HUDEP-2 (cell line): ENCODE results near the gene GGT5.
"Not testable (repeated sequence)": the region's sequence is repeated elsewhere in the genome, so short reads cannot be mapped to it uniquely, and the experiment has no call there.

Experiments
- DNase-seq, 76 experiments: peaks; one replicate each; lab custom pipeline; 2025; ENCODE audit not compliant: unreplicated experiment in 76 of 76; lab: John Stamatoyannopoulos, UW

The GGT5 gene

DNA sequence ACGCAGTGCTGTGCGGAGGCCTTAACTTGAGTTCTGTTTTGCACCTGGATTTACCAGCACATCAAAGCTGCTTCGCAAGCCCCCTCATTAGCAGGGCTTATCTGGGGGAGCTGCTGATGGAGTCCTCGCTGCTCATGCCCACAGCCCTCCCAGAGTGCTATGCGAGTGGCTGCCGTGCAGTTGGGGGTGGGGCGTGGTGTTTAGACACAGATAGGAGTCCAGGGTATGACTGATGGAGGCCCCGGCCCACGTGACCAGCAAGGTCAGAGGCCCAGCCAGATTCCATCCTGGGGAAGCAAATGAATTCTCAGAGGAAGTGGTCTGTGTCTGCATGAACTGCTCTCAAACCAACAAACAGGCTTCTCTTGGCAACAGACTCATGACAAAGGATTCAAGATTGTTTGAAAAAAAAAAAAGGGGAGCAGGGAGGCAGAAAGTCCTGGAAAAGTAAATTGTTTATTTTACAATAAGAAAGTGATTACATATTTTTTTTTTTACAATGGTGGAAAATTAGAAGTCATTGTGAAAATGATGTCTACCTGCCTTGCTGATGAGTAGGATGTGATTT, 19.5 kb upstream of the GGT5 start:
- DNase-seq: not testable (repeated sequence)

DNA sequence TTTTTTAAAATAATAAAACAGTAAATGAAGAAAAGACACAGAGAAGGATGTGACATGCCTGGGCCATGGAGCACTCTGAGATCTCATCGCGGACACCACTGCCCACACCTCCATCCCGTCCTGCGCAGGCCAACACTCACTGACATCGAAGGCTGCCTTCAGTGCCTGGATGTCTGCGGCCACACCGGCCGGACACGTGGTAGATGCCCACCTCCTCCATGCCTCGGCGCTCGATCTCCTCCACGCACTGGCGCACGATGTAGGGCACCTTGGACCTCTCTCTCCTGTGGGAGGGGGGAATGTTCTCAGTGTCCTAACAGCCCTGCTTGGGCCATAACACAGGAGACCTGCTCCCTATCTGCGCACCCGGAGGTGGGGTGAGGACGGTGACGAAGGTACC, 18.6 kb upstream of the GGT5 start:
- not testable (repeated sequence) for DNase-seq

DNA sequence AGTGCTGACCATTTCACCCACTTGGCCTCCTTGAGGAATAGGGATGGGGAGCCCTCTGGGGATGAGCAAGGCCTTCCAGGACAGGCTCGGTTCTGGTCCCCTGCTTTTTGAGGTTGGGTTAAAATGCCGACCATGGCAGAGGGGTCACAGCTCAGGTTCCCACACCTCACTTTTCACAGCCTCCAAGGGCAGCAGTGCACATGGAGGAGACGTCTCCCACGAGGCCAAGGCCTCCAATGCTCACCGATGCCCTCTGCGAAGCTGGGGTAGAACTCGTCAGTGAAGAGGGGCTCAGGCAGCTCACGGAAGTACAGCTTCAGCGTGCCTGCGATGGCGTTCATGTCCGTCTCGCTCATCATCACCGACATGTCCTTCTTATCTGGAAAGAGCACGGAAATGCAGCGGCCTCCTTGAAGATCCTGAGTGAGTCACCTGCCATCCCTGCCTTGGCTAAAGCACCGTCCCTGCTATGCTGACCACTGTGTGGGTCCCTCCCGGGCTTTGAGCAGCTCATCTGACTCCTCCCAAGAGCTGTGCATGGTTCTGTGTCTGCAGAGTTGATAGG, 17.4 kb upstream of the GGT5 start:
- not testable (repeated sequence) for DNase-seq

DNA sequence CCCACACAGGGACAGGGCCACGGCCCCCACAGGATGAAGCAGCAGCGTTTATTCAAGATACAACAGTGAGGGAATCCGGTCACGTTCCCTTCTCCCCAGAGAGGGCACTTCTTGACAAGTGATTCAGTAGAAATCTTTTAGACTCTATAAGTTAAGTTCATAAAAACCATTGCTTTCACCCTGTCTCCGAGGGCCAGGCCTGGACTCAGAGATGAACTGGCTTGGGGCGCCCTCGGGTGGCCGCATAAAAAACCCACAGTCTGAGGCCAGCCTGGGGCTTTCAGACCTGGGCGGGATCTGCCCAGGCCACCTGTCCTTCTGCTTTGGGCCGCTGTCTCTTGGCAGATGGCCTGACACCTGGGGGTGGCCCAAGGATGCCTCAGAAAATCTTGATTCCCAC, 14.6 kb upstream of the GGT5 start:
- DNase-seq: peak in 63 of 76 experiments; percentile 4 to 72 (median 47)

DNA sequence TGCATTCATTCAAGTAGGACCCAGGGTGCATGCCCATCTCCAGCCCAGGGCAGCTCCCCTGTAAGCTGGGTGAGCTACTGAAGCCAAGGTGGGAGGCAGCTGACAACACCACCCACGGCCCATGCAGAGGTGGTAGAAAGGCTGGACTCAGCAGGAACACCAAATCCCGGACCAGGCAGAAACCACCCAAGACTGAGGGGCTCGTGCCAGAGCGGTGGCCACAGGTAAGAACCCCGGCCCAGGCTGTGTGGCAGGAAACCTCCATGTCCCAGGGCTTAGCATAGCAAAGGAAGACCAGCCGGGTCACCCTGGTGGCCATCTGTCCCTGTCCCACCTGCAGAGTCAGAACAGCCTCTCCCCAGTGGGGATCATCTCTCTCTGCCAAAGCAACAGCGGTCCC, 11.9 kb upstream of the GGT5 start:
- not testable (repeated sequence) for DNase-seq

DNA sequence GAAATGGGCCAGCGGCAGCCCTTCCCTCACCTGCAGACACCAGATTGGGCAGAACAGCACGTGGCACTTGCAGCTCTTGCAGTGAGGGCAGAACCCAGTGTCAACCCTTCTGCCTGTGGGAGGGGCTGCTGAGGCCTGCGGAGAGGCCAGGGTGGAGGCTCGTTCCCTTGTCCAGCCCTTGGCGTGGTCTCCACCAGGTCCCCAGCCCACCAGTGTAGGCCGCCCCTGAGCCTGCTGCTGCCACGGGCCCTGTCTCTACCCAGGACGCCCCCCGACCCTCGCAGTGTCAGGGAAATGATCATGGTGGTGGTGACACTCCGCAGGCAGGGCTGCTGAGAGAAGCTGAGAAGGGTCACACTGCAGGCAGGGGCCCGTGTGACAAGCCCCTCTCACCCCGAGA, 11.3 kb upstream of the GGT5 start:
- DNase-seq: not testable (repeated sequence)

DNA sequence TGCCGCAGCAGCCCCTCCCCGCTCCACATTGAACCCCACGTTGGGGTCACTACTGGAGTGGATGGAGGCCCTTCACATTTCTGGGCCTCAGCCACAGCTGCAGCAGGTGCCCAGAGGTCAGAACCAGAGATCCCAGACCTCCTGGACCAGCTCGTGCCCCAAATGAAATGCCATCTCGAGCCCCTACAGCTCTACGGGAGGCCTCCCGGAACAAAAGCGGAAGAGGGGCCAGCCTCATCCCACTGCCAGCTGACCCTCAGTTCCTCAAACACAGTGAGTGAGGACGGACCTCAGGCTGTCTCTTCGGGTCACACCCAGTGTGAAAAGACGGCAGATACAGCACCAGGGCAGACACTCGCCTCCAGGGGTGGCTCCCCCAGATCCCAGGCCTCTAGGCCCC, 8.2 kb upstream of the GGT5 start:
- DNase-seq: not testable (repeated sequence)

DNA sequence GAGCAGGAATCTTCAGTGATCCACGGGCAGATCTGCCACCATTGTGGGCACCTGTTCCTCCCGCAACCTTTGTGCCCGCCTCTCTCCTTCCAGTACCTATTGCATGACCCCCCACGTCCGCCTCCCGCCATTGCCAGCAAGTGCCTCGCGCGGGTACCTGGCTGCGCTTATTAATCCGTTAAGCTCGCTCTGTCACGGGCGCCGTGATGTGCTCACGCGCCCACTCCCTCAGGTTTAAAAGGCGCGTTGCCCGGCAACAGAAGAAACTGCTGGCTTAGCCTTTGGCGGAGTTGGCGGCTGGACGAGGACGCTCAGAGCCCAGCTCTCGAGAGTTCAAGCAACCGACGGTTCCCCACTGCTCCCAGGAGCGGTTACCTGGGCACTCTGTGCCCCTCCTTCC, 6.4 kb upstream of the GGT5 start:
- DNase-seq: not testable (repeated sequence)

DNA sequence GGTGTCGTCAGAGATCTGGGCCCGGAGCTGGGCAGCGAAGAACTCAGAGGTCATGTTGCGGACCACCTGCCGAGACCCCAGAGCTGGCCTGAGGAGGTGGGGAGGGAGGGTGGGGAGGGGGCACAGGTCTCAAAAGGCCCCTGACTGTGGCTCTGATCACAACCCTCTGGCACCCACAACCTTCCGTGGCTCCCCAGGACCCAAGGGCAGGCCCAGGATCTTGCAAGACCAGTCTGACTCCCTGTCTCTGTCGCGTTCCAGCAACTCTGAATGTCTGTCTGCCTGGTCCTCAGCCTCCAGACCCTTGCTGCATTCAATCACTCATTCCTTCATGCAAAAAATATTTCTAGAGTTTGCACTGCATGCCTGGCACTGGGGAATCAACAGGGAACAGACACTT, 4.5 kb upstream of the GGT5 start:
- not testable (repeated sequence) for DNase-seq

DNA sequence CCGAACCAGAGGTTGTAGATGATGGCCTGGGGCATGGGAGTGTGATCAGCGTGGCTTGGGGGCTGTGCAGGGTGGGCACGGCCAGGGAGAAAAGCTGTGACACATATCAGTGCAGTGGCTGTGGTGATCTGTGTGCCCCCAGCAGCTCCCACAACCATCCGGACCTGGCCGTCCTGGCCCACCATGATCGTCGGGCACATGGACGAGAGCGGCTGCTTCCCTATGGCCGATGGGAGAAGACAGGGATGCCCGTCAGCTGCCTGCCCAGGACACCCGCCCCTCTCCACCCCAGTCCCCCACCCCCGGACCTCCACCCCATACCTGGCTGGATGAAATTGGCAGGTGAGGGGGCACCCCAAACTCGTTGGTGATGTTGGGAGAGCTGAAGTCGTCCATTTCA, 3.7 kb upstream of the GGT5 start:
- DNase-seq: not testable (repeated sequence)

DNA sequence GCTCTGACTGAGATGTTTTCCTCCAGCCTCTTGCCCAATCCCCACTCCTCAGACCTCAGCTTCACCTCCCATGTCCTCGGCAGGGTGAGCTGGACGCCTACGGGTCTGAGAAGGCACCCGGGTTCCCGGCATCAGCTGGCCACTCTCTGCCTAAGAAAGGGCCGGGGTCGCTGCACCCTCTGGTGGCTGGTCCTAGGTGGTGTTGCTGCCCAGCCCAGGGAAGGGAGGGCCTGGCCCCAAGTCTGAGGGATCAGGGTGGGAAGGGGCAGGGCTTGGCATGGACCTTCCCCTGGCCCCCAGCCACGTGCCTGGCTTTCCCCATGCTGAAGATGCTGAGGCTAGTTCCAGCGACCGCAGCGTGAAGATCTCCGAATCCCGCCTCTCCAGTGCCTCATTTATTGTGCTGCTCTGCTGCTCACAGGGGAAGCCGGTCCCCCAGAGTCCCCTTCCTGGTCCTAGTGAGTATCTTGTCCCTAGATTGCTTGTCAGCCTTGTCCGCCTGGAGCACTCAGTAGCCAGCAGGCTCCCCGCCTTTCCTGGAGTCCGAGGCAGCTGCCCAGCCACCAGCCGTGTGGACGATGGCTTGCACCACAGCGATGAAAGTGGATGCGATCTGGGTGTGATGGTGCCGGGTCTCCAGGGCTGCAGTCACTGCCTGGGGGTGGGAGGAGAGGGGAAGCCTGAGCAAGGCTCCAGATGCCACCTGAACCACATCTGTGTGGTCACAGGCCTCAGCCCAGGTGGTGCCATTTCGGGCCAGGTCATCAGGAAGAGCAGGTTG, 2.9 kb upstream of the GGT5 start:
- peak in 52 of 76 experiments; percentile 2 to 60 (median 28) for DNase-seq

DNA sequence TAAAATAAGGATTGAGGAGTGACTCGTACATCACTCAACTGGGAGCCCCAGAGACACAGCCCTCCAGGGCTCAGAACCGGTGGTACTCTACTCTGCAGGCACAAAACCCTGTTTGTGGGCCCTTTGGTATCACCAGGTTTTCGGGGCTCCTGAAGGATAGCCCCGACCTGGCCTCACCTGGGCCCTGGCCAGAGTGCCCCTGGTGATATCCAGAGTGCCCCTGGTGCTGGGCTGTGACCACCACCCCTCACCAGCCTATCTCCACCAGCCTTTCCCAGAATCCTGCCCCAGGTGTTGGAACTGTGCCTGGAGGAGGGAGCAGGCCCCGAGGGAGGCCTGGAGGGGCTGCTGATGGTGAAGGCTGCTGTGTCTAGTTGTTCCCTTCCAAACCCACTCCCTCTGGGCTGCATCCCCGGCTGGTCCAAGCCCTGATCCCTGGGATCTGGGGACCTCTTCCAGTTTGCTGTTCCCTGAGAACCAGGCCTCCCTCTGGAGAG, 2.2 kb upstream of the GGT5 start:
- DNase-seq: no peak

DNA sequence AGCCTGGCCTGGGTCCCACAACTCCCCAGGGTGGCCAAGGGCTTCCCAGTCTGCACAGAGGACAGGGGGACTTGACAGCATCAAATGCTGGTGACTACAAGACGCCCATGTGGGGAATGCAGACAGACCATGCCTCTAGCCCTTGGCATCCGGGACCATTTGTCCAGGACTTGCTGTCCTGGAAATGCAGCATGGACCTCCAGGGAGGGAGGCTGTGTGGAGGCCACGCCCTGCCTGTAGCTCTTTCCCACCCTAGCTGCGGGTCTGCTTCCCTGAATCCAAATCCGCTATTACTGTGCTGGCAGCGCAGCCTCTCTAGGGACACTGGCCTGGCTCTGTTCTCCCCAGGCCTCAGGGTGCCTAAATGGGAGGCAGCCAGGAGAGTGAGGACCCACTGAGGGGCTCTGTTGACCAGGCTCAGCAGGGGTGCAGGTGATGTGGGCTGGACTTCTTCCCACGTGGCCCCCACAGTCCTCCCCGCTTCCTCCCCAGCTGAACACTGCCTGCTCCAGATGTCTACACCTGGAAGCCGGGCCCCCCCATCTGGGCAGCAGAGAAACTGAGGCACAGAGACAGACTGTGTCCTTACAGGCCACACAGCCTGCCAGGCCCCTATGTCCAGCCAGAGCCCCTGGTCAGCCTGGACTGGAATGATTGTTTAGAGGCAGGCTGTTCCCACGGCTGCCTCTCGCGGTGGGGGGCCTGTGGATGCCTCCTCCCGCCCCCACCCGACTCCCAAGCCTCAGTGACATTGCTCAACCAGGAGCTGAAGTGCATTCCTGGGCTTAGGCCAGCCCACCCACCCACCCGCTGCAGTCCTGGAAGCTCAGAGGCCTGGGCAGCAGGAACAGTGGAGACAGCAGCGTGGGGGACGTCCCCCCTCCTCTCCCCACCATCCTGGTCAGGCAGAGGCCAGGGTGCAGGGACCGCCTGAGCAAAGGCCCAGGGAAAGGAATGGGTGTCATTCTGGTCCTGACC, 991 bp upstream of the GGT5 start:
- DNase-seq: not testable (repeated sequence)

DNA sequence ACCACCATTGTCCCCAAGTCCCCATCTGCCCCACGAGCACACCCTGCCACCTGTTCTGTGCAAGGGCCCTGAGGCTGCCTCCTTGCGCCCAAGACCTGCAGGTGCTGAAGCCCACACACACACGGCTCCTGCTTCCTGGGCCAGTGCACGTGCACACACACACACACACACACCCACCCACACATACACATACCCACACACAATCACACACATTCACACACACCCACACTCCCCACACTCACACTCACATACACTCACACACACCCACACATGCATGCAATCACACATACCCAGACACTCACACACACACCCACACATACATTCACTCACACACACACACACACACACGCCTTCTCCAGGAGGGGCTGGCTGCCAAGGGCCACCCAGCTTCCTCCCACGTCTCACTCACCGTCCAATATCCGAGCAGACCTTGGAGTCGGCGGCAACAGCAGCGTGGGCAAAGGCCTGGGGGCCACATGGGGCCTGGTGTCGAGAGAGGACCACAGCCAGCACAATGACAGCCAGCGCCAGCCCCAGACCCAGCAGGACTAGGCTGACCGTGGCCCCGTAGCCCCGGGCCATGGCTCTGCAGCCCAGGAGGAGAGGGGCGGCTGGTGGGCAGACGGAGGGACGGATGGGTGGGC, 616 bp downstream of the GGT5 start:
- peak in 51 of 76 experiments; percentile 8 to 73 (median 34) for DNase-seq

DNA sequence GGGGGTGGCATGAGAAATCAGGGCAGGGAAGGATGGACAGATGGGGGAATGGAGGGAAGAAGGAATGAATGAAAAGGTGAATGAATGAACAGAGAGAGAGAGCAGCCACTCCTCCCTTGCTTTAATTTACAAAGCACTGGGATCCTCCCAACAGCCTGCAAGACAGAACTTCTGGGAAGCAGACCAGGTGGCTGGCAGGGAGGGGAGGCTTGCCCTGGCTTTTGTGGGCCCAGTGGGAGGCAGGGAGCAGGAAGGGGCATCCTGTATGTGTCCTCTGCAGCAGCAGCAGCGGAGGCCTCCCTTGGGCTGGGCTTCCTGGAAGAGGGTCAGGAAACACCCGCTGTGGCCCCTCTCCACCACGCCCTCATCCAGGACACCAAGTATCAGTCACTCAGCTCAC, 1.5 kb downstream of the GGT5 start:
- DNase-seq: not testable (repeated sequence)

DNA sequence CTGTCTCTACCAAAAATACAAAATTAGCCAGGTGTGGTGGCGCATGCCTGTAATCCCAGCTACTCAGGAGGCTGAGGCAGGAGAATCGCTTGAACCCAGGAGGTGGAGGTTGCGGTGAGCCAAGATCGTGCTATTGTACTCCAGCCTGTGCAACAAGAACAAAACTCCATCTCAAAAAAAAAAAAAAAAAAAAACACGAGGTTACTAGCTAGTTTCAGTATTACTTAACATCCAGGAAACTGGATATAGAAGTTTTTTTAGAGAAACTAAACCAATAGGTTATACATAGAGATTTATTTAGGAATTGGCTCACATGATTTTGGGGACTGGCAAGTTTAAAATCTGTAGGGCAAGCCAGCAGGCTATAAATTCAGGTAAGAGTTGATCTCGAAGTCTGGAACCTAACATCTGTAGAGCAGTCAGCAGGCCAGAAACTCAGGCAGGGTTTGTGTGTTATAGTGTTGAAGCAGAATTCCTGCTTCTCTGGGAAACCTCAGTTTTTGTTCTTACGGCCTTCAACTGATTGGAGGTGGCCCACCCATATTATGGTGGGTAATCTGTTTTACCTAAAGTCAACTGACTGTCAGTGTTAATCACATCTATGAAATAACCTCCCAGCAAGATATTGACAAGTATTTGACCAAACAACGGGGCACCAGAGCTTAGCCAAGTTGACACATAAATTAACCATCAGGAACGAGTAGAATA, 3.7 kb downstream of the GGT5 start:
- DNase-seq: not testable (repeated sequence)

DNA sequence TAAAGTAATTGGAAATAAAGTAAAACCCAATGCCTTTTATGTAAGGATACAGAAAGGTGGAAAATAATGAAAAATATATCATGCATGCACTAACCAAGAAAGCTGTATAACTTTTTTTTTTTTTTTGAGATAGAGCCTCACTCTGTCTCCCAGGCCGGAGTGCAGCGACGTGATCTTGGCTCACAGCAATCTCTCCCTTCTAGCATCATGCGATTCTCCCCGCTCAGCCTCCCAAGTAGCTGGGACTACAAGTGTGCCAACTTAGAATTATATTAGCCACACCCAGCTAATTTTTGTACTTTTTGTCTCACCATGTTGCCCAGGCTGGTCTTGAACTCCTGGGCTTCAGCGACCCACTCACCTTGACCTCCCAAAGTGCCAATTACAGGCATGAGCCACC, 4.5 kb downstream of the GGT5 start:
- no peak for DNase-seq

DNA sequence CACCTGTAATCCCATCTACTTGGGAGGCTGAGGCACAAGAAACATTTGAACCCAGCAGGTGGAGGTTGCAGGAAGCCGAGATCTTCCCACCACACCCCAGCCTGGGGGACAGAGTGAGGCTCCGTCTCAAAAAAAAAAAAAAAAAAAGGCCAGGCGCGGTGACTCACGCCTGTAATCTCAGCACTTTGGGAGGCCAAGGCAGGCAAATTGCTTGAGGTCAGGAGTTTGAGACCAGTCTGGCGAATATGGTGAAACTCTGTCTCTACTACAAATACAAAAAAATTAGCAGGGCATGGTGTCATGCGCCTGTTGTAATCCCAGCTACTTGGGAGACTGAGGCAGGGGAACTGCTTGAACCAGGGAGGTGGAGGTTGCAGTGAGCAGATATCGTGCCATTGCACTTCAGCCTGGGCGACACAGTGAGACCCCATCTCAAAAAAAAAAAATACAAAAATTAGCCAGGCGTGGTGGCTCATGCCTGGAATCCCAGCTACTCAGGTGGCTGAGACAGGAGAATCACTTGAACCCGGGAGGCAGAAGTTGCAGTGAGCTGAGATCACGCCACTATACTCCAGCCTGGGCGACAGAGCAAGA, 6.7 kb downstream of the GGT5 start:
- DNase-seq: not testable (repeated sequence)

DNA sequence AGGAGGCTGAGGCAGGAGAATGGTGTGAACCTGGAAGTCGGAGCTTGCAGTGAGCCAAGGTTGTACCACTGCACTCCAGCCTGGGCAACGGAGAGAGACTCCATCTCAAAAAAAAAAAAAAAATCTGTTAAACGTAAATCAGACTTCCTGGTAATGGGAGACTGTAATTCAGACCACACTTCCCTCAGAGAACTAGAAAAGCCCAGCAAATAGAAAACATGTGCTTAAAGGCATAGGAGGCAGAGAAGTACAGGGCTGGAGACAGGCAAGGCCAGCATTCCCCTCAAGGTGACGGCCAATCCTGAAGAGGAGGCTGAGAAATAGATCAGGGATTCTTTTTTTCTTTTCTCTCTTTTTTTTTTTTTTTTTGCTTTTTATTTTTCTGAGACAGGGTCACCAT, 8.2 kb downstream of the GGT5 start:
- no peak for DNase-seq
